ENCODE measurements around the gene GREB1. TPM values are rescaled to one million over a fixed set of nuclear protein-coding genes. Genes with fewer than 3 reads are reported as not detected.

GREB1 gene
- total RNA-seq, 4 donors from 2014 or later = 3.1 to 8.8 (median 6.5) TPM

GRCh38 chr2:11492720-11493119 is 41.1 kb upstream of the GREB1 start:
- no CpG with 5 or more reads among the region's 1 CpG for WGBS, 2 donors (ENCODE audit: low coverage in 1 of 2)
- H3K27ac ChIP-seq = peak overlapping the region in 1 of 4 donors; percentile 17
- H3K4me1 ChIP-seq = no peaks in the 10 kb centered on the region
- no peak for ATAC-seq
- peaks cover 0 to 8% (median 0%) of the 10 kb centered on the region in 3 donors for H3K9me3 ChIP-seq
- TF ChIP-seq POLR2AphosphoS5 (IDR thresholded peaks at IDR 0.05) = no peak
- no peak for TF ChIP-seq POLR2A (IDR thresholded peaks at IDR 0.05)
- no peak for TF ChIP-seq CTCF (IDR thresholded peaks at IDR 0.05)
- no peak for TF ChIP-seq EP300 (IDR thresholded peaks at IDR 0.05)
- no peaks in the 10 kb centered on the region for H3K36me3 ChIP-seq
- H3K4me3 ChIP-seq = no peak overlapping the region
- peaks cover 31% of the 10 kb centered on the region for H3K27me3 ChIP-seq

GRCh38 chr2:11493282-11493681 is 40.6 kb upstream of the GREB1 start:
- WGBS, 2 donors (ENCODE audit: low coverage in 1 of 2) = 97% methylated on average over 5 of the region's 6 CpGs
- H3K4me3 ChIP-seq = no peak overlapping the region
- no peaks in the 10 kb centered on the region for H3K36me3 ChIP-seq
- no peak for TF ChIP-seq POLR2A (IDR thresholded peaks at IDR 0.05)
- no peak for ATAC-seq
- no peak overlapping the region for H3K27ac ChIP-seq
- peaks cover 26% of the 10 kb centered on the region for H3K27me3 ChIP-seq
- H3K4me1 ChIP-seq = peaks cover 0 to 3% (median 0%) of the 10 kb centered on the region in 3 donors
- H3K9me3 ChIP-seq = peaks cover 0 to 8% (median 0%) of the 10 kb centered on the region in 3 donors

- ATAC-seq = no peak
- peaks cover 0 to 8% (median 0%) of the 10 kb centered on the region in 3 donors for H3K9me3 ChIP-seq
- H3K27ac ChIP-seq = no peak overlapping the region
- peaks cover 0 to 8% (median 2%) of the 10 kb centered on the region in 3 donors for H3K4me1 ChIP-seq
- H3K36me3 ChIP-seq = no peaks in the 10 kb centered on the region
- WGBS, 2 donors (ENCODE audit: low coverage in 1 of 2) = 80 to 100% methylated on average over 1 of the region's 2 CpGs
- H3K4me3 ChIP-seq = no peak overlapping the region
- TF ChIP-seq EP300 (IDR thresholded peaks at IDR 0.05) (no peak), CTCF (IDR thresholded peaks at IDR 0.05) (no peak), POLR2AphosphoS5 (IDR thresholded peaks at IDR 0.05) (no peak), POLR2A (IDR thresholded peaks at IDR 0.05) (no peak)
- H3K27me3 ChIP-seq = peaks cover 25% of the 10 kb centered on the region
These were observed 39.5 kb upstream of the GREB1 start for GRCh38 chr2:11494310-11494709.

- Histone ChIP-seq H3K27ac (no peak overlapping the region), H3K4me1 (peaks cover 0 to 8% (median 3%) of the 10 kb centered on the region in 3 donors), H3K4me3 (no peak overlapping the region), H3K9me3 (no peaks in the 10 kb centered on the region), H3K27me3 (peaks cover 25% of the 10 kb centered on the region), H3K36me3 (no peaks in the 10 kb centered on the region)
- ATAC-seq = no peak
- WGBS, 2 donors (ENCODE audit: low coverage in 1 of 2) = 60 to 67% methylated on average over 5 to 8 of the region's 30 CpGs
- TF ChIP-seq EP300 (IDR thresholded peaks at IDR 0.05) (no peak), POLR2A (IDR thresholded peaks at IDR 0.05) (no peak), CTCF (IDR thresholded peaks at IDR 0.05) (no peak), POLR2AphosphoS5 (IDR thresholded peaks at IDR 0.05) (no peak)
These were observed 37.8 kb upstream of the GREB1 start for GRCh38 chr2:11495844-11496681.

- Histone ChIP-seq H3K36me3 (no peaks in the 10 kb centered on the region), H3K4me3 (no peak overlapping the region), H3K9me3 (no peaks in the 10 kb centered on the region), H3K27ac (peak overlapping the region in 3 of 4 donors; percentile 32 to 55 (median 54)), H3K4me1 (peaks cover 0 to 8% (median 3%) of the 10 kb centered on the region in 3 donors), H3K27me3 (peaks cover 25% of the 10 kb centered on the region)
- ATAC-seq = peak; percentile 77
- 53 to 60% methylated on average over 3 to 6 of the region's 9 CpGs for WGBS, 2 donors (ENCODE audit: low coverage in 1 of 2)
- no peak for TF ChIP-seq POLR2A (IDR thresholded peaks at IDR 0.05)
These were observed 35.3 kb upstream of the GREB1 start for GRCh38 chr2:11498543-11499034.

Data from gastroesophageal sphincter (tissue), 4 donors.